HG02870 (cell line): ENCODE results near the gene DDX25.

Source experiments
- ATAC-seq: cut with Tn5 transposase; IDR thresholded peaks from one replicate; pipeline ENCODE4 v1.9.1; 2021; ENCODE audit warnings: mild to moderate bottlenecking, moderate library complexity; ENCODE audit not compliant: unreplicated experiment

DDX25 gene

DNA sequence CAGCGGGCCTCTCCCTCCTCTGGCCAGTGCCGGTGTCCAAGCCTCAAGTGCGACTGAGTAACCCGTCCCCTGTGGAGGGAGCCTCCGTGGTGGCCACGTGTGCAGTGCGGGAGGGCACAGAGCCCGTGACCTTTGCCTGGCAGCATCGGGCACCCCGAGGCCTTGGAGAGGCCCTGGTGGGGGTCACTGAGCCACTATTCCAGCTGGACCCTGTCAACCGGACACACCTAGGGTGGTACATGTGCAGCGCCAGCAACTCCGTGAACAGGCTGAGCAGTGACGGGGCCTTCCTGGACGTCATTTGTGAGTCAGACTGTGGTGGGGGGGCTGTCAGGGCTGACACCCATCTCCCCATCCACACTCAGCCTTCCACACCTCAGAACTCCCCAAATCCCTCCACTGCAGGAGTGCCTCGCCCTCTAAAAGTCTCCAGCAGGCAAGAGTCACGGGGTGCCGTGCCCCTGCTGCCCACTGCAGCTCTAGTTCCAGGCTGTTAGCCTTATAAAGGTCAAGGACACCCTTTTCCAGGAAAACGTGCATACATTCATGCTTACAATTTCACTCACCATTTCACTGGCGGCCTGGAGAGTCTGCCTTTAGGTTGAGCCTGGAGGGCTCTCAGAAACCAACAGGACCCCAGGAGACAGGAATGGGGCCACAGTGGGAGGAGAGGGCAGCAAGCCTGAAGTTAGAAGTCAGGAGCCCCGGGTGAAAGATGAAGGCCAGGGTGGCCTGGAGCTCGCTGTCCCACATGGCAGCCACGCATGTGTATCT is 44.2 kb downstream of the DDX25 start:
- ATAC-seq, result no peak

- ATAC-seq, result no peak
These were observed 45.2 kb downstream of the DDX25 start for GRCh38 chr11:125949271-125950177.

GRCh38 chr11:125950178-125950490 is 45.8 kb downstream of the DDX25 start:
- no peak for ATAC-seq

DNA sequence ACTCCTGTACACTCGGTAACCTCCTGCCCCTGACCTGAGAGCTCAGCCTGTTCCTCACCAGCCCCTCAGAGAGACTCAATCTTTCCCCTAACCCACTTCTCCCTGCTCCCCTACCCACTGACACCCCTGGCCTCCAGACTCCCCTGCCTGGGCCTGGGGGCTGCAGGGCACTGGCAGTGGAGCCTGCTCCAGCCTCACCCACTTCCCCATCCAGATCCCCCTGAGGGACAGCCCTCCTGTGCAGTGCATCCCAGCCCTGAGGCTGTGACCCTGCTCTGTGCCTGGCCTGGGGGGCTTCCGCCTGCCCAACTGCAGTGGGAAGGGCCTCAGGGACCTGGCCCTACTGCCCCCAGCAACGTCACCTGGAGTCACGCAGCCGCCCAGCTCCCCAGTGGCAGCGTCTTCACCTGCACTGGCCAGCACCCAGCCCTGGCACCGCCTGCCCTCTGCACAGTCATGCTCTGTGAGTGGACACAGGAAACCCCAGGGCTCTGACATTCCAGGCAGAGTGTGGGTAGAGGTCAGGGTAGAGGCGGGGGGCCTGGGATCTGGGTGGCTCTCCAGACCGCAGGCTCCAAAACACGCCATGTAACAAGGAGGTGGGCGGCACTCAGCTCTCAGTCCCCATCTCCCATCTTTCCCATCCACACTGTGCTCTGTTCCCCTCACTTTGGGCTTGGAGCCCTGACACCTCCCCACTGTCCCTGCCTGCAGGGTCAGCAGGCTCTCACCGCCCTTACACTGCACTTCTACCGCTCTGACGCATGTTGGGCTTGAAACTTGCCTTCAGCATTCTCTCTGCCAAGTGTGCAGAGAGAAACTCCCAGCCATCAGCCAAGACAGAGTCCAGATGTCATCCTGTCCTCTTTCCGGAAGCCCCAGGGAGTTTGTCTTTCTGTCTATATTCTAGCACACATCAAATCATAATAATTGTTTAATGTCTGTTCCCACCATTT is 46.7 kb downstream of the DDX25 start:
- no peak for ATAC-seq

DNA sequence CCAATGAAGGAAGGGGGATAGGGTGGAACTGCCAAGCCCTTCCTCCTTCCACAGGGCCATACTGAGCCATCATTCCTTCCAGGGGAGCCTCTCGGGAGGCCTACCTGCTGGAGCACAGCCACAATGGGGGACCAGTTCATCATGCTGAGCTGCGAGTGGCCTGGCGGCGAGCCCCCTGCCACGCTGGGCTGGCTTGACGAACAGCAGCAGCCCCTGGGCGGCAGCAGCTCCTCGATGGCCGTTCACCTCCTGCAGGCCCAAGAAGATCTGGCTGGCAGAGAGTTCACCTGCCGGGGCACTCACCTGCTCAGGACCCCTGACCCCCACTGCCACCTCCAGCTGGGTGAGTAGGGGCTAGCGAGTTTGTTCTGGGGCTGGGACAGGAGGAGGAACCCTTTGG is 47.4 kb downstream of the DDX25 start:
- ATAC-seq, result no peak

DNA sequence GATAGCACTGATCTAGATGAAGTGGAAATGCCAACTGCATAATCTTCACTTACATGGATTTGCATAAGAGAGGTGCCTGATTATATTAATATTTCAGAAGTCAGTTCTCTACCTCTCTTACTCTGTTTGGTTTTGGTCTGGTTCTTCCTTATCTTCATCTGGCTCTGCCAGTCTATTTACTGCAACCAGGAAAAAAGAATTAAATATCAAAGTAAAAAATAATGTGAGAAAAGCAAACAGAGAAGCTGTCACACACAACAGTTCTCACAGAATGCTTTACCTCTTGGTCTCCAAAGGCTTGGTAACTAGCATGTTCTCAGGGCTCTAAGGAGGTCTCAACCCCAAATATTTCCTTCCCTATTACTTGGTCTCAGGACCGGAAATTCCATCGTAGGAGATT is 48.3 kb downstream of the DDX25 start:
- no peak for ATAC-seq

DNA sequence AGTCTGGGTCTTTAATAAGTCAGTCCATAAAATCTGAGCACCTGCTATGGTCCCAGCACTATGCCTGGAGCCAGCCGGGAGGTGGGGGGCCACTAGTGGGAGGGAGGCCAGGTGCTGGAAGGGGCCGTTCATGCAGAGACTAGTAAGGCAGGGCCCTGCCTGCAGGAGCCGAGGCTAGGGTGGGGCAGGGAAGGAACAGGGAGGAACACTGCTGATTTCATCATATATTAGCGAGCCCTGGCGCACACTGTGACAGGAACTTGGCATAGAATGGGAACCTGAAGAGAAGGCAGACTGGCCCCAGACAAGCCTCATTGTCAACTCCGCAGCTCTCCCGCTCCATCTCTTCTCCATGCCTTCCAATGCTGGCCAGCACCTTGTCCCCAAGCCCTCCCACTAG is 48.7 kb downstream of the DDX25 start:
- no peak for ATAC-seq

GRCh38 chr11:125953401-125953935 is 49.2 kb downstream of the DDX25 start:
- no peak for ATAC-seq

GRCh38 chr11:125954123-125954944 is 50.0 kb downstream of the DDX25 start:
- ATAC-seq, result no peak

DNA sequence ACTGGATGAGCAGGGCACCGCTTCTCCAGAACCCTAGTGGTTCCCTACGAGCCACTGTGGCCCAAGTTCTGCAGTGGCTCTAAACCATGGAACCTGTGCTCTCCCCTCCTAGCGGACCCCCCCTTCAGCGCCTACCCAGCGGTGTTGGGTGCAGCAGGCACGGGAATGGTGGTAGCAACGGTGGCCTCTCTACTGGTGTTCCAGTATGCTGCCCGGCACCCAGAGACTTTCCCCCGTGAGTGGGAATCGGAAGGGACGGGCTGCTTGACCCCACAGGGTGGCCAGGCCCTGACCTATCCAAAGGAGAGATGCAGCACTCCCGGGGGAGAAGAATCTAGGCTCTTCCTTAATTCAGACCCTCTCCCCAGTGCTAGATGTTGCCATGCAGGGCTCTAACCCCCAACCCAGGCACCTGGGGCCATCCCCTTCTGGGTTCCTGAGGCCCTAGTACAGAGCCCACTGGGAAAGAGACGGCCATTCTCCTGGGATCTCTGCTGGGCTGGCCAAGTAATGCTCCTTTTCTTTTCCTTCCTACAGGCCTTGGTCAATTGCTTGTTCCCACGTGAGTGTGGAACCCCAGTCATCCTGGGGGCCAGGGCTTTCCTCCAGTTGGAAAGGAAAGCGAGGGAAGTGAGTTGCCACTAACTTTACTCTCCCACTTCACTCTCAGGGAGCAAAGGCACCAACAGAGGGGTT is 50.8 kb downstream of the DDX25 start:
- no peak for ATAC-seq

DNA sequence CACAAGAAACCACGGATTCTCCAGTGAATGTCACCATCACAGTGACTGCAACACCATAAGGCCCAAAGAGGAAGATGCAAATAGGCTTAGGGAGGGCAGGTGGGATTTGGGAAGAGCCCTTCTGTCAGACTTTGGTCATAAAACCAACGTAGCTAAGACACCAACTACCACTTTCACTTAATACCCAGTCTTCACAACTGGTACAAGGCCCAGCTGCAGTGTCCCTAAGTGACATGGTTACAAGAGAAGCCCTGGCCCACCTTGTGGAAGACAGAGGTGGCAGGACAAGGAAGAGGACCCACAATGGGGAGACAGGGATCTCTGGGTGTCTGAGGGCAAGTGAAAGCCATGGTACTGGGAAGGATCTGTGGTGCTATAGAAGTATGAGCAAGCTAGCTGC is 51.5 kb downstream of the DDX25 start:
- ATAC-seq, result no peak

DNA sequence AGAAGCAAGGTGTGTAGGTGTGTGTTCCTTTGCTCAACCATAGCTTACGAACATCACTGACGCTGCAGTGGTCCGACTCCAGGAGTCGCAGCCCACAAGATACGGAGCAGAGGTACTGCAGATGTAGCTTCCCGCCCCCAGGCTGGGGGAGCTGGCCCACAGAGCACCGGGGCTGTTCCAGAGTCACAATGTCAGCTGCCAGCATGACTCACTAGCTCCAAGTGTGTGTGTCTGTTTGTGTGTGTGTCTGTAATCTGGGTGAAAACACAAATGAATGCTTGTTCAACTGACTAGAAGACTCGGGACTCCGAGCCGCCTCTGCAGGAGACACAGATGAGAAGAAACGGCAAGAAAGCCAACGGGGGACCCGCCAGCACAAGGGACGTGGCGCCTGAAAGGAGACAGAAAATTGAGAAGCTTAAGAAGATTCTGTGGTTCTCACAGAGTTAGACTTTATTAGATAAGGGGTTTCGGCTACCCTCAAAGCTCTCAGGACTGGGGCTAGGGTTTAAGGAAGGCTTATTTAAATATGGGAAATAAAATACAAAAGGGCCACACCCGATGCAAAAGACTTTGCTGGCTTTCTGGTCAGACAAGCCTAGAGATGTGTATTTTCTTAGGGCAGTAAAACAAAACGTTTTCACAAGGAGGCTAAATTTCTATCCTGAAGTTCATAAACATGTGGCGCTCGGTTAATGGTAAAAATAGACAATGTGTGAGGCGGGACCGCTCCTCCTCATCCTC is 52.3 kb downstream of the DDX25 start:
- no peak for ATAC-seq

GRCh38 chr11:125957618-125958332 is 53.5 kb downstream of the DDX25 start:
- no peak for ATAC-seq

GRCh38 chr11:125958872-125959400 is 54.6 kb downstream of the DDX25 start:
- ATAC-seq, result no peak

GRCh38 chr11:125959511-125959910 is 55.2 kb downstream of the DDX25 start:
- no peak for ATAC-seq

DNA sequence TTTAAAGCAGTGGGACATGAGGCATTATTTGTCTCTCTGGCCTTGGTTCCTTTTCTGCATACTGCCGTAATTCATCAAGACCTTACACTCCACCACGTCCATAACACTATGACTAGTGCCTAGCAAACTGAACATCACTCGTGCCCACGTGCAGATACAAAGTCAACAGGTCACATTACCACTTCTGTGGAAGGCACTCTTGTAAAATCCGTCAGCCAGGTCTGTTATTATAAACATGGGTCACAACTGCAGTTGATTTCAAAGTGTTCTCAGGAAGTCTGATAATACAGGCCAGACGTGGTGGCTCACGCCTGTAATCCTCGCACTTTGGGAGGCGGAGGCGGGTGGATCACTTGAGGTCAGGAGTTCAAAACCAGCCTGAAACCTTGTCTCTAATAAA is 55.6 kb downstream of the DDX25 start:
- no peak for ATAC-seq

GRCh38 chr11:125960771-125961170 is 56.5 kb downstream of the DDX25 start:
- no peak for ATAC-seq

GRCh38 chr11:125967515-125967914 is 63.2 kb downstream of the DDX25 start:
- ATAC-seq, result no peak
